D721Med (cell line): ENCODE data around the gene SCAMP1.

Experiments used
- DNase-seq: peaks from one replicate; pipeline ENCODE4 v3.0.0; 2011; ENCODE audit warnings: low spot score; ENCODE audit not compliant: insufficient read length
- FAIRE-seq: peaks from 2 replicates; lab custom pipeline; 2011; peaks lifted over from hg19 to GRCh38; lab: Jason Lieb, UNC
- CTCF ChIP-seq: IDR thresholded peaks from 2 replicates; pipeline ENCODE4 v1.5.1; 2012; ENCODE audit warnings: mild to moderate bottlenecking, control low read depth; ENCODE audit not compliant: insufficient read depth; ENCODE audit errors: missing control alignments

SCAMP1 gene

GRCh38 chr5:78476795-78477194 lies 116.4 kb downstream of the SCAMP1 start:
- FAIRE-seq = no peak
- no peak for TF ChIP-seq CTCF
- DNase-seq = no peak

GRCh38 chr5:78482948-78483347 lies 122.5 kb downstream of the SCAMP1 start:
- TF ChIP-seq CTCF = no peak
- no peak for DNase-seq
- no peak for FAIRE-seq

GRCh38 chr5:78483809-78484521 lies 123.5 kb downstream of the SCAMP1 start:
- TF ChIP-seq CTCF = no peak
- FAIRE-seq = no peak
- no peak for DNase-seq

- no peak for TF ChIP-seq CTCF
- no peak for FAIRE-seq
- DNase-seq = no peak
Observed at GRCh38 chr5:78486218-78486617, 125.8 kb downstream of the SCAMP1 start.

- no peak for TF ChIP-seq CTCF
- FAIRE-seq = no peak
- no peak for DNase-seq
Observed at GRCh38 chr5:78487846-78488245, 127.4 kb downstream of the SCAMP1 start.

GRCh38 chr5:78490709-78491485 lies 130.5 kb downstream of the SCAMP1 start:
- DNase-seq = no peak
- no peak for FAIRE-seq
- TF ChIP-seq CTCF = no peak

GRCh38 chr5:78492224-78492623 lies 131.8 kb downstream of the SCAMP1 start:
- TF ChIP-seq CTCF = no peak
- DNase-seq = no peak
- no peak for FAIRE-seq
